ENCODE data around the gene PHACTR1.

GRCh38 chr6:13191461-13191860 is 474.9 kb downstream of the PHACTR1 start:
- TF ChIP-seq, protein P1, sequence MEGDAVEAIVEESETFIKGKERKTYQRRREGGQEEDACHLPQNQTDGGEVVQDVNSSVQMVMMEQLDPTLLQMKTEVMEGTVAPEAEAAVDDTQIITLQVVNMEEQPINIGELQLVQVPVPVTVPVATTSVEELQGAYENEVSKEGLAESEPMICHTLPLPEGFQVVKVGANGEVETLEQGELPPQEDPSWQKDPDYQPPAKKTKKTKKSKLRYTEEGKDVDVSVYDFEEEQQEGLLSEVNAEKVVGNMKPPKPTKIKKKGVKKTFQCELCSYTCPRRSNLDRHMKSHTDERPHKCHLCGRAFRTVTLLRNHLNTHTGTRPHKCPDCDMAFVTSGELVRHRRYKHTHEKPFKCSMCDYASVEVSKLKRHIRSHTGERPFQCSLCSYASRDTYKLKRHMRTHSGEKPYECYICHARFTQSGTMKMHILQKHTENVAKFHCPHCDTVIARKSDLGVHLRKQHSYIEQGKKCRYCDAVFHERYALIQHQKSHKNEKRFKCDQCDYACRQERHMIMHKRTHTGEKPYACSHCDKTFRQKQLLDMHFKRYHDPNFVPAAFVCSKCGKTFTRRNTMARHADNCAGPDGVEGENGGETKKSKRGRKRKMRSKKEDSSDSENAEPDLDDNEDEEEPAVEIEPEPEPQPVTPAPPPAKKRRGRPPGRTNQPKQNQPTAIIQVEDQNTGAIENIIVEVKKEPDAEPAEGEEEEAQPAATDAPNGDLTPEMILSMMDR (IDR thresholded peaks at IDR 0.05): no peak
- TF ChIP-seq POLR2AphosphoS5 (IDR thresholded peaks at IDR 0.05; ENCODE audit: low read depth, low read length): no peak
